ENCODE data around the gene EYS.

DNA sequence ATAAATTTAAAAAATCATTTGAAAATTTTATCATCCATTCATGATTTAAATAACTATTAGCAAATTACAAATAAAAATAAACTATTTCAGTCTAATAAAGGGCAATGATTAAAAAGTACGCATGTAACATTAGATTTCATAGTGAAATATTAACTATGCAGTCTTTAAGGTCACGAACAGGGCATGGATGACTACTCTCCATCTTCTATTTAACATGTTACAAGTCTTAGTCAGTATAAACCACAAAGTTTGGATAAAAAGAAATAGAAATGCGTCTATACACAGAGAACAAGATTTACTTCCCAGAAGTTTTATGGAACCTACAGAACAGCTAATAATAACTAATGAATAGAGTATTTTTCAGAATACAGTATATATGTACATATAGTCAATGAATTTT lies 1016.0 kb downstream of the EYS start:
- TF ChIP-seq EZH2phosphoT487 (IDR thresholded peaks at IDR 0.05; ENCODE audit: insufficient read depth, low read depth) = no peak
- TF ChIP-seq EZH2 (IDR thresholded peaks at IDR 0.05; ENCODE audit: insufficient read depth, poor library complexity, severe bottlenecking) = no peak

Data from GM23248 (cell line).